SK-N-SH (cell line): ENCODE results near the gene SNRNP35.
"Not testable (repeated sequence)": the region's sequence is repeated elsewhere in the genome, so short reads cannot be mapped to it uniquely, and the experiment has no call there.

Experiments used
- EZH2phosphoT487 ChIP-seq: fragments of 200-600 bp; sonication (generic); IDR thresholded peaks from 2 replicates; pipeline ENCODE4 v1.6.1; 2017; ENCODE audit warnings: low read depth, mixed run types, mild to moderate bottlenecking, antibody characterized with exemption, moderate library complexity, borderline replicate concordance
- FOXM1 ChIP-seq: IDR thresholded peaks from 2 replicates; pipeline ENCODE4 v1.4.0; 2012; ENCODE audit warnings: low read depth, mild to moderate bottlenecking
- JUND ChIP-seq: IDR thresholded peaks from 2 replicates; pipeline ENCODE4 v1.4.0; 2012
- MEF2A ChIP-seq: IDR thresholded peaks from 2 replicates; pipeline ENCODE4 v1.4.0; 2012; ENCODE audit warnings: low read depth, borderline replicate concordance
- NRF1 ChIP-seq: IDR thresholded peaks from 2 replicates; pipeline ENCODE4 v1.6.1; 2012; ENCODE audit warnings: low read depth, mild to moderate bottlenecking, low read length
- POLR2AphosphoS5 ChIP-seq: IDR thresholded peaks from 2 replicates; pipeline ENCODE4 v1.6.1; 2012; ENCODE audit warnings: low read depth, low read length
- RAD21 ChIP-seq: IDR thresholded peaks from 2 replicates; pipeline ENCODE4 v1.6.1; 2012; ENCODE audit warnings: mild to moderate bottlenecking, low read length
- SIN3A ChIP-seq: IDR thresholded peaks from 2 replicates; pipeline ENCODE4 v1.6.1; 2012; ENCODE audit warnings: low read depth, mild to moderate bottlenecking, low read length, moderate library complexity, borderline replicate concordance
- TAF1 ChIP-seq: IDR thresholded peaks from 2 replicates; pipeline ENCODE4 v1.6.1; 2012; ENCODE audit warnings: low read depth, mild to moderate bottlenecking, low read length, moderate library complexity, borderline replicate concordance
- TF ChIP-seq, protein P1 (sequence below): fragments of 200-600 bp; sonication (generic); IDR thresholded peaks from 2 replicates; pipeline ENCODE4 v1.6.1; 2017; ENCODE audit warnings: antibody characterized with exemption, mild to moderate bottlenecking, moderate library complexity
- TF ChIP-seq, protein P2 (sequence below): IDR thresholded peaks from 2 replicates; pipeline ENCODE4 v1.6.1; 2012; ENCODE audit warnings: mild to moderate bottlenecking, low read depth, low read length, moderate library complexity

DNA sequence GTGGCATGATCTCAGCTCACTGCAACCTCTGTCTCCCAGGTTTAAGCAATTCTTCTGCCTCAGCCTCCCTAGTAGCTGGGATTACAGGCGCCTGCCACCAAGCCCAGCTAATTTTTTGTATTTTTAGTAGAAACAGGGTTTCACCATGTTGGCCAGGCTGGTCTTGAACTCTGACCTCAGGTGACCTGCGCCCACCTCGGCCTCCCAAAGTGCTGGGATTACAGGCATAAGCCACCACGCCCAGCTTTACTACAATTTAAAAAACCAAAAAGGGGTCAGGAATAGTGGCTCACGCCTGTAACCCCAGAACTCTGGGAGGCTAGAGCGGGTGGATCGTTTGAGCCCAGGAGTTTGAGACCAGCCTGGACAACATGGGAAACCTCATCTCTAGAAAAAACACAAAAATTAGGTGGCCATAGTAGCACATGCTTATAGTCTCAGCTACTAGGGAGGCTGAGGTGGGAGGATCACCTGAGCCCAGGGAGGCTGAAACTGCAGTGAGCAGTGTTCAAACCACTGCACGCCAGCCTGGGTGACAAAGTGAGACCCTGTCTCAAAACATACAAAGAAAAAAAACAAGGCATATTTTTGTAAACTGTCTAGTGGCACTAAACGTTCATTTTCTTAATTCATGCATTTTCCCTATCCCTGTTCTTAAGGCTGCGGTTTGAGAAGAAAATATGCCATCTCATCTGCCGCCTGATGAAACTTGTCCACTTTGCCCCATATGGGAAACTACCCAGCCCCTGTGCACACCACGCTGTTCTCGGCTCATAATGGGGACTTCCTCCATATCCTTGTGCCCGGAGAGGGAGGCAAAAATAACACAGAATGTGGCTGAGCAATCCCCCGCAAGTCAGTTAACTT lies 25.8 kb upstream of the SNRNP35 start:
- not testable (repeated sequence) for TF ChIP-seq RAD21, SIN3A, NRF1, POLR2AphosphoS5, TAF1, MEF2A, EZH2phosphoT487, FOXM1, JUND
- TF ChIP-seq, protein P1, sequence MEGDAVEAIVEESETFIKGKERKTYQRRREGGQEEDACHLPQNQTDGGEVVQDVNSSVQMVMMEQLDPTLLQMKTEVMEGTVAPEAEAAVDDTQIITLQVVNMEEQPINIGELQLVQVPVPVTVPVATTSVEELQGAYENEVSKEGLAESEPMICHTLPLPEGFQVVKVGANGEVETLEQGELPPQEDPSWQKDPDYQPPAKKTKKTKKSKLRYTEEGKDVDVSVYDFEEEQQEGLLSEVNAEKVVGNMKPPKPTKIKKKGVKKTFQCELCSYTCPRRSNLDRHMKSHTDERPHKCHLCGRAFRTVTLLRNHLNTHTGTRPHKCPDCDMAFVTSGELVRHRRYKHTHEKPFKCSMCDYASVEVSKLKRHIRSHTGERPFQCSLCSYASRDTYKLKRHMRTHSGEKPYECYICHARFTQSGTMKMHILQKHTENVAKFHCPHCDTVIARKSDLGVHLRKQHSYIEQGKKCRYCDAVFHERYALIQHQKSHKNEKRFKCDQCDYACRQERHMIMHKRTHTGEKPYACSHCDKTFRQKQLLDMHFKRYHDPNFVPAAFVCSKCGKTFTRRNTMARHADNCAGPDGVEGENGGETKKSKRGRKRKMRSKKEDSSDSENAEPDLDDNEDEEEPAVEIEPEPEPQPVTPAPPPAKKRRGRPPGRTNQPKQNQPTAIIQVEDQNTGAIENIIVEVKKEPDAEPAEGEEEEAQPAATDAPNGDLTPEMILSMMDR, result not testable (repeated sequence)
- TF ChIP-seq, protein P2, sequence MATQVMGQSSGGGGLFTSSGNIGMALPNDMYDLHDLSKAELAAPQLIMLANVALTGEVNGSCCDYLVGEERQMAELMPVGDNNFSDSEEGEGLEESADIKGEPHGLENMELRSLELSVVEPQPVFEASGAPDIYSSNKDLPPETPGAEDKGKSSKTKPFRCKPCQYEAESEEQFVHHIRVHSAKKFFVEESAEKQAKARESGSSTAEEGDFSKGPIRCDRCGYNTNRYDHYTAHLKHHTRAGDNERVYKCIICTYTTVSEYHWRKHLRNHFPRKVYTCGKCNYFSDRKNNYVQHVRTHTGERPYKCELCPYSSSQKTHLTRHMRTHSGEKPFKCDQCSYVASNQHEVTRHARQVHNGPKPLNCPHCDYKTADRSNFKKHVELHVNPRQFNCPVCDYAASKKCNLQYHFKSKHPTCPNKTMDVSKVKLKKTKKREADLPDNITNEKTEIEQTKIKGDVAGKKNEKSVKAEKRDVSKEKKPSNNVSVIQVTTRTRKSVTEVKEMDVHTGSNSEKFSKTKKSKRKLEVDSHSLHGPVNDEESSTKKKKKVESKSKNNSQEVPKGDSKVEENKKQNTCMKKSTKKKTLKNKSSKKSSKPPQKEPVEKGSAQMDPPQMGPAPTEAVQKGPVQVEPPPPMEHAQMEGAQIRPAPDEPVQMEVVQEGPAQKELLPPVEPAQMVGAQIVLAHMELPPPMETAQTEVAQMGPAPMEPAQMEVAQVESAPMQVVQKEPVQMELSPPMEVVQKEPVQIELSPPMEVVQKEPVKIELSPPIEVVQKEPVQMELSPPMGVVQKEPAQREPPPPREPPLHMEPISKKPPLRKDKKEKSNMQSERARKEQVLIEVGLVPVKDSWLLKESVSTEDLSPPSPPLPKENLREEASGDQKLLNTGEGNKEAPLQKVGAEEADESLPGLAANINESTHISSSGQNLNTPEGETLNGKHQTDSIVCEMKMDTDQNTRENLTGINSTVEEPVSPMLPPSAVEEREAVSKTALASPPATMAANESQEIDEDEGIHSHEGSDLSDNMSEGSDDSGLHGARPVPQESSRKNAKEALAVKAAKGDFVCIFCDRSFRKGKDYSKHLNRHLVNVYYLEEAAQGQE, result not testable (repeated sequence)
